Transverse colon (tissue), 4 donors: Measurements from ENCODE around the gene MBD1.

Experiments
- CTCF ChIP-seq, 5 experiments: fragments of 200-600 bp in 3 of 5; fragments of 450-650 bp in 2 of 5; sonication (generic) in 3 of 5; IDR thresholded peaks; 1 replicate in 2 of 5; 2 replicates in 3 of 5; pipeline ENCODE4 v1.5.1; 2016 to 2017; ENCODE audit warnings: antibody characterized with exemption in 5 of 5, inconsistent platforms in 3 of 5, mild to moderate bottlenecking in 2 of 5, moderate library complexity in 1 of 5
- POLR2A ChIP-seq: fragments of 450-650 bp; IDR thresholded peaks from one replicate; pipeline ENCODE4 v1.6.1; 2016; ENCODE audit warnings: antibody characterized with exemption, mild to moderate bottlenecking, moderate library complexity
- POLR2AphosphoS5 ChIP-seq, 3 donors: sonication (generic); formaldehyde crosslinking; IDR thresholded peaks; one replicate each; pipeline ENCODE4 v1.6.1; 2016; ENCODE audit warnings: antibody characterized with exemption in 3 of 3

DNA sequence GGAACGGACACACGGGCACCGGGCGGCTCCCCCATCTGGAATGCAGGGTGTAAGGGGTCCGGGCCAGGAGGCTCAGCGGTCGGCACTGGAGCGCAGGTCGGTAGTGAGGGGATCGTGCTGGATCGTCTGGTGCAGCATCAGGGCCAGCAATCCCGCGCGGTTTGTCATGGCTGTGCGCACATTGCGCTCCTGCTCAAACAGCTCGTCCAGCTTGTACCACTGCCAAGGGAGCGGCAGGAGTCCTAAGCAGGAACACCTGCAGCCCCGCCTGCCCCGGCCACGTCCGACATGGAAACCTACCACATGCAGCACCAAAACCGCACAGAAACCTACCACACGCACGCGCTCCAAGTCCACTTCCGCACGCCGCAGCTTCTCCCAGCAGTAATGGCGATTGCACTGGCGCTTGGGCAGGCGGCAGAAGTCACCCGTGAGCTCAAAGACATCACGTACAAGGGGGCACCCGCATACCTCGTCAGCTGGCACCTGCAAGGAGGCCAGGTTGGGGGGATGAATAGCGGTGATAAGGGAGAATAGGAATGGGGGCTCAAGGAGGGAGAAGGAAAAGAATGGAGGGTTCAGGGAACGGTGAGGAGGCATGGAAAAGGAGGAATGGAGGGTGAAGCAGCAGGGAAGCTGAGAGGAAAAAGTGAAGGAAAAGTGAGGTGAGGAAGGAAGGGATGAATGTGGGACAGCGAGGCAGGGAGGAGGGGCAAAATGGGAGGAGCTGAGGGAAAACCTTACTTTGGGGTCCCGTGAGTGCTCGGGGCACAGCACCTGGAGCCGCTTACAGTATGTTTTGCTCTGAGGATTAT is 1.4 kb upstream of the MBD1 start:
- TF ChIP-seq POLR2AphosphoS5 (IDR thresholded peaks at IDR 0.05) (no peak), CTCF (IDR thresholded peaks at IDR 0.05) (no peak), POLR2A (no peak)
